GM12875 (cell line): ENCODE measurements around the gene TFCP2.

Experiments
- H3K4me3 ChIP-seq: one replicate; pipeline ENCODE4 v1.5.1; 2011; ENCODE audit warnings: low read depth, low read length, control low read depth
- TF ChIP-seq, protein P1 (sequence below): IDR thresholded peaks from 2 replicates; pipeline ENCODE4 v1.5.1; 2011; ENCODE audit warnings: low read depth, mild to moderate bottlenecking, control low read depth, inconsistent platforms, low read length, moderate library complexity, borderline replicate concordance; ENCODE audit not compliant: insufficient read depth

The TFCP2 gene

DNA sequence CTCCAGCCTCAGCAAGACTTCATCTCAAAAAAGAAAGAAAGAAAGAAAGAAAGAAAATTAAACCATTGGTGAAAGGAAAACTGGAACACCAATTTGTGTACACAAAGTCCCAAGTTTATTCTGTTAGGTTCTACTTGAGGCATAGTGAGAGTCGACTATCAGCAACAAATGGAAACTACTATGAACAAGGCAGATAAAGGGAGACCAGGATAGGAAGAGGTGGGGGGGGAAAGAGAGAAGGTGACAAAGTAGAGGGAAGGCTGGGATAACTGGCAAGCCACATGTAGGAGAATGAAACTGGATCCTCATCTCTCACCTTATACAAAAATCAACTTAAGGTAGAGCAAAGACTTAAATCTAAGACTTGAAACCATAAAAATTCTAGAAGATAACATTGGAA lies 25.6 kb downstream of the TFCP2 start:
- TF ChIP-seq, protein P1, sequence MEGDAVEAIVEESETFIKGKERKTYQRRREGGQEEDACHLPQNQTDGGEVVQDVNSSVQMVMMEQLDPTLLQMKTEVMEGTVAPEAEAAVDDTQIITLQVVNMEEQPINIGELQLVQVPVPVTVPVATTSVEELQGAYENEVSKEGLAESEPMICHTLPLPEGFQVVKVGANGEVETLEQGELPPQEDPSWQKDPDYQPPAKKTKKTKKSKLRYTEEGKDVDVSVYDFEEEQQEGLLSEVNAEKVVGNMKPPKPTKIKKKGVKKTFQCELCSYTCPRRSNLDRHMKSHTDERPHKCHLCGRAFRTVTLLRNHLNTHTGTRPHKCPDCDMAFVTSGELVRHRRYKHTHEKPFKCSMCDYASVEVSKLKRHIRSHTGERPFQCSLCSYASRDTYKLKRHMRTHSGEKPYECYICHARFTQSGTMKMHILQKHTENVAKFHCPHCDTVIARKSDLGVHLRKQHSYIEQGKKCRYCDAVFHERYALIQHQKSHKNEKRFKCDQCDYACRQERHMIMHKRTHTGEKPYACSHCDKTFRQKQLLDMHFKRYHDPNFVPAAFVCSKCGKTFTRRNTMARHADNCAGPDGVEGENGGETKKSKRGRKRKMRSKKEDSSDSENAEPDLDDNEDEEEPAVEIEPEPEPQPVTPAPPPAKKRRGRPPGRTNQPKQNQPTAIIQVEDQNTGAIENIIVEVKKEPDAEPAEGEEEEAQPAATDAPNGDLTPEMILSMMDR: no peak
- no peak overlapping the region for H3K4me3 ChIP-seq

DNA sequence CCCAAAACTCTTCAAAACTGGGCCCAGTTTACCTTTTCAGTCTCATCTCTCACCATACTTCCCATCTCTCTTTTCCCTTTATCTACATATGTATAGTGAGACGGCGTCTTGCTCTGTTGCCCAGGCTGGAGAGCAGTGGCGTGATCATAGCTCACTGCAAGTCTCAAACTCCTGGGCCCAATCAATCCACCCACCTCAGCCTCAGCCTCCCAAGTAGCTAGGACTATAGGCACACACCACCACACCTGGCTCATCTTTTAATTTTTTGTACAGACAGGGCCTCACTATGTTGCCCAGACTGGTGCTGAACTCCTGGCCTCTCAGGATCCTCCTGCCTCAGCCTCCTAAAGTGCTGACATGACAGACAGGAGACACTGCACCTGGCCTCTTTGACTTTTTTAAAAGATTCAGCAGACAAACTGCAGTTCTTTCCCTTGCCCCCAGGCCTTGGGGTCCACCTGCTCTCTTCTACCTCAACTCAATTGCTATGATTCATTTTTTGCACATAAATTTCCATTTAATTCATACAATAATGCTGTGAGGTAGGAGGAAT lies 33.6 kb downstream of the TFCP2 start:
- TF ChIP-seq, protein P1: no peak
- H3K4me3 ChIP-seq: no peak overlapping the region

DNA sequence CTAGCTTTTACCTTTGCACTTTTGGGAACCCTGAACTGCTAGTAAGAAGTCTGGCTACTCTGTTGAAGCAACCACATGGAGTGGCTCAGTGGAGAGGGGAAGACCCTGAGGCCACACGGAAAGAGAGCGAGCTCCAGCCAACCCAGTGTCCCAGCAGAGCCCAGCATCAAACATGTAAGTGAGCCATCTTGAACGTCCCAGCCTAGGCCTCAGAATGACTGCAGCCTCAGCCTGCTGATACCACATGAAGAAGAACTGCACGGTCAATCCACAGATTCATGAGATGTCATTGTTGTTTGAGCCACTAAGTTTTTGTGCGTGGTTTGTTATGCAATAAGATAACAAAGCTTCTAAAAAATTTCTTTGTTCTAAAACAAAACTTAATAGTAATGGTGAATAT lies 40.2 kb downstream of the TFCP2 start:
- TF ChIP-seq, protein P1: no peak
- no peak overlapping the region for H3K4me3 ChIP-seq

DNA sequence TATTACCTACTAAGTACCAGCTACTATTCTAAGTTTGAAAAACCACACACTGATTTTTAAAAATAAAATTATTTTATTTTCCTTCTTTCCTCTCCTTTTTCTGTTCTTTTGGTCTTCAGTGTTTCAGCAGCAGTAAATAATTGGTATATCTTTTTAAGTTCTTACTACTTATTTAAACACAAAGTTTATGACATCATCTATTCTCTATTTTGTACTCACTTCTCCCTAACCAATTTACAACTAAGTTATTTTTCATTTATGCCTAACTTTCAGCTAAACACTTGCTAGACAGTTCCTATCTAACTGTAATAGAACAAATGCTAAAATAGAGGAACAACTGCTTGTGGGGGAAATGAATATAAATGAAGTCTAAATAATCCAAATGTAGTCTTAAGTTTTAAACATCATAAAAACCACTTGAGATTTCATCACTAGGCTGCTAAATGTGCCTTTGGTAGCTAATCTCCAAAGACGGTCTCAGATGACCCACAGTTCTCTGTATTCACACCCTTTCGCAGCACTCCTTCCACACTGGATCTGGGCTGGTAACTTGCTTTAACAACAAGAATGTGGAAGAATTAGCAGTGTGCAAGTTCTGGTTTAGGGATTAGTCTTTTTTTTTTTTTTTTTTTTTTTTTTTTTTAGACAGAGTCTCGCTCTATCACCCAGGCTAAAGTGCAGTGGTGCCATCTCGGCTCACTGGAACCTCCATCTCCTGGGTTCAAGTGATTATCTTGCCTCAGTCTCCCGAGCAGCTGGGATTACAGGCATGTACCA lies 41.0 kb downstream of the TFCP2 start:
- H3K4me3 ChIP-seq: no peak overlapping the region
- TF ChIP-seq, protein P1: no peak

DNA sequence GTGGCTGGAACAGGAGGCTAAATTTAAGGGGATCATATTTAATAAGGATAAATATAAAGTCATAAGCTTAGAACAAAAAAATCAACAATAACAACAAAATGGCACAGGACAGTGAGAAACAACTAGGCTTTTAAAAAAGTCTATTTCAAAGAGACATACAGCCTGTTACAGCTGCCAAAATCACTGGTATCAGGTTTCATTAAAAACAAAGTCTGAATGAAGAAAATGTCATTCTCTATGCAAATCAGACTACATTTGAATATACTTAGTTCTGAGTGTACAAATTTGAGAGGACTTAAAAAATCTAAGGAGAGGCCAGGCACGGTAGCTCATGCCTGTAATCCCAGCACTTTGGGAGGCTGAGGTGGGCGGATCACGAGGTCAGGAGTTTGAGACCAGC lies 44.0 kb downstream of the TFCP2 start:
- TF ChIP-seq, protein P1: no peak
- H3K4me3 ChIP-seq: no peak overlapping the region

DNA sequence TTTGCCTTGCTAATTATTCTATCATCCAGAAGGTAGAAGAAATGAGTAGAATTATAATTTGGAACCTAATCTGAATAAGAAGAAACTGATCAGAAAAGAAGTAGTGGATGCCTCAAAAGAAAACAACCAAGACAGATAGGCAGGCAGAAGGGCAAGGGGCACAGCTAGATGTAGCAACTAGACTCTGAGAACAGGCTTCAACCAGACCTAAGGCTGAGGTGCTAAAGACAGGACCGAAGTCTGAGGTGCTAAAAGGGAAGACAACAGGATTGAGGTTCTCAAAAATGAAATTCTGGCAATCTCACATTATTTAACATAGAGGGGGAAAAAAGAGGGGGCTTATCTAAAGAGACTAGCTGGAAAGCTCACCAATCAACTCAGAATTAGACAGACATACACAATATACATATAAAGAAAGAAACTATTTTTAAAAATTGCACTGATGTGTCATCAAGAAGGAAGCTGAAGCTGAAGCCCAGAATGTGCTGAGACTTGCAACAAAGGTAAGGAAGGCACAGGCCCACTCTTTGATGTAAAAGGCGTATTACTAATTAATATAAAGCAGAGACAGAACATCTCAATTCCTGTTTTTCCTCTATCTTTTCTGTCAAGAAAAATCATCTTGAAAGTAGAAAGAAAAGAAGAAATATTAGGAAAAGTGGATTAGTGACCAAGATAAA lies 45.7 kb downstream of the TFCP2 start:
- TF ChIP-seq, protein P1: no peak
- H3K4me3 ChIP-seq: no peak overlapping the region
